HepG2 (cell line): Measurements from ENCODE around the gene DVL3. TPM values are rescaled to one million over a fixed set of nuclear protein-coding genes. Genes with fewer than 3 reads are reported as not detected.

Source experiments
- ARNTL ChIP-seq: sonication (generic); formaldehyde crosslinking; IDR thresholded peaks from 2 replicates; pipeline ENCODE4 v1.4.0; 2020; ENCODE audit warnings: mild to moderate bottlenecking, missing genetic modification reagents
- FOXA1 ChIP-seq, 2 experiments: fragments of 450-650 bp in 1 of 2; sonication (generic) in 1 of 2; formaldehyde crosslinking in 1 of 2; IDR thresholded peaks; 2 replicates each; pipeline versions ENCODE4 v1.4.0 to v1.6.1; 2016 to 2020; ENCODE audit warnings: missing genetic modification reagents in 1 of 2
- GABPB1 ChIP-seq: IDR thresholded peaks from 2 replicates; pipeline ENCODE4 v1.6.1; 2016; ENCODE audit warnings: mild to moderate bottlenecking, missing genetic modification reagents, moderate library complexity, missing compliant biosample characterization
- ISL2 ChIP-seq: sonication (generic); formaldehyde crosslinking; IDR thresholded peaks from 2 replicates; pipeline ENCODE4 v1.5.0; 2020; ENCODE audit warnings: missing genetic modification reagents
- MAF1 ChIP-seq: sonication (generic); formaldehyde crosslinking; IDR thresholded peaks from 2 replicates; pipeline ENCODE4 v1.5.0; 2020; ENCODE audit warnings: missing genetic modification reagents, borderline replicate concordance
- MEIS1 ChIP-seq: sonication (generic); formaldehyde crosslinking; IDR thresholded peaks from 2 replicates; pipeline ENCODE4 v1.9.0; 2021; ENCODE audit warnings: mild to moderate bottlenecking, missing genetic modification reagents, moderate library complexity, borderline replicate concordance
- NCOA5 ChIP-seq: sonication (generic); formaldehyde crosslinking; IDR thresholded peaks from 2 replicates; pipeline ENCODE4 v1.4.0; 2020; ENCODE audit warnings: missing genetic modification reagents
- NFYC ChIP-seq: IDR thresholded peaks from 2 replicates; pipeline ENCODE4 v1.6.1; 2016; ENCODE audit warnings: missing genetic modification reagents, missing compliant biosample characterization
- NR1H2 ChIP-seq: sonication (generic); formaldehyde crosslinking; IDR thresholded peaks from 2 replicates; pipeline ENCODE4 v1.8.1; 2022; ENCODE audit warnings: low read depth, missing genetic modification reagents, borderline replicate concordance
- NR2C2 ChIP-seq: sonication (generic); formaldehyde crosslinking; IDR thresholded peaks from 2 replicates; pipeline ENCODE4 v1.4.0; 2020; ENCODE audit warnings: missing genetic modification reagents, mild to moderate bottlenecking, moderate library complexity, borderline replicate concordance
- PCBP2 ChIP-seq: fragments of 200-400 bp; formaldehyde crosslinking; optimal IDR thresholded peaks from 2 replicates; pipeline ENCODE3; 2018; ENCODE audit warnings: low read length, low read depth; ENCODE audit not compliant: poor library complexity, severe bottlenecking
- POLR2A ChIP-seq, 2 experiments: IDR thresholded peaks; 2 replicates each; pipeline ENCODE4 v1.6.1; 2011; ENCODE audit warnings: low read depth in 2 of 2, low read length in 2 of 2, mild to moderate bottlenecking in 1 of 2, moderate library complexity in 1 of 2; ENCODE audit not compliant: insufficient read depth in 1 of 2
- POLR2AphosphoS2 ChIP-seq: IDR thresholded peaks from 2 replicates; pipeline ENCODE4 v1.6.1; 2011; ENCODE audit warnings: low read depth, low read length, improper control_type of control experiment
- RAD51 ChIP-seq: fragments of 450-650 bp; IDR thresholded peaks from 2 replicates; pipeline ENCODE4 v1.6.1; 2016; ENCODE audit warnings: borderline replicate concordance
- RERE ChIP-seq: IDR thresholded peaks from 2 replicates; pipeline ENCODE4 v1.6.1; 2016; ENCODE audit warnings: low read depth, missing genetic modification reagents, missing compliant biosample characterization
- TBX3 ChIP-seq: fragments of 450-650 bp; IDR thresholded peaks from 2 replicates; pipeline ENCODE4 v1.6.1; 2017; ENCODE audit warnings: antibody characterized with exemption, mild to moderate bottlenecking, inconsistent platforms, borderline replicate concordance
- TCF7L2 ChIP-seq: IDR thresholded peaks from 2 replicates; pipeline ENCODE4 v1.6.1; 2011; ENCODE audit warnings: mild to moderate bottlenecking, low read depth, low read length, moderate library complexity
- U2AF2 ChIP-seq: fragments of 200-400 bp; formaldehyde crosslinking; IDR thresholded peaks from 2 replicates; pipeline ENCODE4 v1.6.1; 2017; ENCODE audit warnings: low read depth, mild to moderate bottlenecking, low read length
- ZFP91 ChIP-seq: sonication (generic); formaldehyde crosslinking; IDR thresholded peaks from 2 replicates; pipeline ENCODE4 v1.9.0; 2022; ENCODE audit warnings: missing genetic modification reagents, mild to moderate bottlenecking, borderline replicate concordance
- ZNF557 ChIP-seq: sonication (generic); formaldehyde crosslinking; IDR thresholded peaks from 2 replicates; pipeline ENCODE4 v1.4.0; 2020; ENCODE audit warnings: missing genetic modification reagents
- ZNF598 ChIP-seq: sonication (generic); formaldehyde crosslinking; IDR thresholded peaks from 2 replicates; pipeline ENCODE4 v1.5.1; 2020; ENCODE audit warnings: mild to moderate bottlenecking, missing genetic modification reagents, borderline replicate concordance
- ZNF766 ChIP-seq: sonication (generic); formaldehyde crosslinking; IDR thresholded peaks from 2 replicates; pipeline ENCODE4 v1.5.0; 2020; ENCODE audit warnings: missing genetic modification reagents, borderline replicate concordance
- ZNF768 ChIP-seq: sonication (generic); formaldehyde crosslinking; IDR thresholded peaks from 2 replicates; pipeline ENCODE4 v1.4.0; 2020; ENCODE audit warnings: missing genetic modification reagents
- ZNF792 ChIP-seq: IDR thresholded peaks from 2 replicates; pipeline ENCODE4 v1.6.1; 2016
- ZSCAN30 ChIP-seq: sonication (generic); formaldehyde crosslinking; IDR thresholded peaks from 2 replicates; pipeline ENCODE4 v1.5.0; 2020; ENCODE audit warnings: mild to moderate bottlenecking, missing genetic modification reagents
- polyA plus RNA-seq, 8 experiments: library from polyadenylated mRNA; depleted of rRNA in 3 of 8; stranded (reverse) in 7 of 8; unstranded in 1 of 8; fragments of >200 nt; fragmentation: Illumina TruSeq in 4 of 8; extraction: Trizol in 4 of 8; gene quantifications; 2 replicates each; pipeline versions ENCODE4 v1.2.1 to v1.2.3, GENCODE V29; 2011 to 2016; ENCODE audit warnings: low read depth in 4 of 8, missing spikeins in 1 of 8, mixed read lengths in 1 of 8; ENCODE audit not compliant: insufficient read depth in 1 of 8
- total RNA-seq, 5 experiments: library from RNA; depleted of rRNA; stranded (reverse); fragments of >200 nt; fragmentation: Illumina TruSeq; extraction: Trizol; gene quantifications; 2 replicates each; pipeline ENCODE4 v1.2.3, GENCODE V29; 2016; ENCODE audit warnings: low read depth in 1 of 5

The DVL3 gene
- total and polyA plus RNA-seq, 2 of the 13 experiments (the other 11 are each of a cell fraction or from before 2014, with no cell fraction given), result 29.0 to 36.1 TPM

DNA sequence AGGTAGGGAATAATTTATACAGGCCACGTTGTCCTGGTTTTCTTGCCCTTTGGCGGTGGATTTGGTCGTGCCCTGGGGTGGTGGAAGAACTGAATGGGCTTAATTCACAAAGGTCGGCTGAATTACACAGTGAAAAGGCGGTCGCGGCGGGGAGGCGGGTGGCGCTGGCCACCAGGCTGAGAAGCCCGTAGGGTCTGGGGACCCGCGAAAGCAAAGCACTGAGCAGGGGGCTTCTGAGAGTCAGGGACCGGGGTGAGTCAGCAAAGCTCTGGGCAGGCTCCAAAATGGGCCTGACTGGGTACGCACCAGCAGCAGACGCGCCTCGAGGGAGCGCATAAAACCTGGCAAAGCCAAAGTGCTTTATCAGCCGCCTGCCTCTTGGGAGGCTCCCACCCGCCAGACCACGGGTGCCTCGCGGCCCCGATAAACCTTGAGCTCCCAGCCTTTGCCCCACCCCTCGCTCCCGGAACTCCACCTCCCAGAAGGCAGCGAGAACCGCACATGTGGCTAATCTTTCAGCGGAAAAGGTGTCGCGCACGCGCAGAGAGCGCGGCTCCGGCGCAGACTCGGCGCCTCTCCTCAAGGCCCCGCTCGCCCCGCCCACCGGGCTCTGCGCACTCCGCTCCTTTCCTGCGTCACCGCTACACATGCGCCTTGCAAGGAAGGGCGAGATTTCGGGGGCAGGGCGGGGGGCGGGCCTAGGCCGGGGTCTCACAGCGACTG is 30.4 kb downstream of the DVL3 start (continued):
- TF ChIP-seq TCF7L2 (no peak), ISL2 (CRISPR knock-in tag) (no peak), ARNTL (CRISPR knock-in tag) (no peak), ZSCAN30 (CRISPR knock-in tag) (no peak), ZNF557 (CRISPR knock-in tag) (peak; percentile 51; the same call in 1 of the 2 replicates), U2AF2 (no peak), MAF1 (CRISPR knock-in tag) (no peak), NCOA5 (CRISPR knock-in tag) (no peak), ZNF766 (CRISPR knock-in tag) (peak; percentile 68; the same call in 1 of the 2 replicates), ZNF792 (CRISPR knock-in tag) (peak; percentile 58; the same call in 1 of the 2 replicates), POLR2A (IDR thresholded peaks at IDR 0.05; ENCODE audit: insufficient read depth in 1 of 2, low read depth in 2 of 2, low read length in 2 of 2) (peak; percentile 82 to 92), MEIS1 (CRISPR knock-in tag) (no peak), PCBP2 (no peak), NR2C2 (CRISPR knock-in tag) (peak; percentile 77), POLR2AphosphoS2 (no peak), NR1H2 (CRISPR knock-in tag) (no peak), ZNF598 (CRISPR knock-in tag) (peak; percentile 69; the same call in 1 of the 2 replicates), FOXA1 (IDR thresholded peaks at IDR 0.05) (no peak), FOXA1 (CRISPR knock-in tag; IDR thresholded peaks at IDR 0.05) (no peak), TBX3 (peak; percentile 72; the same call in 1 of the 2 replicates), RAD51 (no peak), ZFP91 (CRISPR knock-in tag) (peak; percentile 81; the same call in 1 of the 2 replicates), NFYC (CRISPR knock-in tag) (peak; percentile 35; the same call in 1 of the 2 replicates), RERE (peak; percentile 45; the same call in 1 of the 2 replicates), ZNF768 (CRISPR knock-in tag) (no peak), GABPB1 (CRISPR knock-in tag) (peak; percentile 87)
